ENCODE data around the gene CDH8. TPM values are rescaled to one million over a fixed set of nuclear protein-coding genes. Genes with fewer than 3 reads are reported as not detected.

CDH8 gene
- total RNA-seq, 2 experiments from 2014 or later = not detected

DNA sequence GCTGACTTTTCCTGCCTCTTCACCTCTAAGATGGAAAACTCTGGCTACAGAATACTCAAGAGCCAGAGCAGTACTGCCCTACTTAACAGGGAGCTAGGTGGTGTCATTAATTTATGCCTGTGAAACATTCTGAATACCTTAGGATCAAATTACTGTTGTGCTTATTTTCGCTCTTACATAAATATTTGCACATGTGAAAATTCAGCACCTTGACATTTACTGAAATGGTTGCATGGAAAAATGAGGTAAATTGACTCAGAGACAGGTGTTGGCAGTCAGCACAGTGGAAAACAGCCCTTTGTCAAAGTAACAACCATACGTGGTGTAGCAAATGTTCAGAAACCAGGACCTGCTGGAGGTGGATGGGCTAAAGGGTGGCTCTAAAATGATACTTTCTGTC is 193.6 kb downstream of the CDH8 start:
- POLR2A ChIA-PET = no interaction called here
- H3K4me3 Mint-ChIP-seq = no peak overlapping the region
- no peaks in the 10 kb centered on the region for H3K27me3 Mint-ChIP-seq
- no peaks in the 10 kb centered on the region for H3K4me1 Mint-ChIP-seq
- no peaks in the 10 kb centered on the region for H3K36me3 Mint-ChIP-seq (ENCODE audit: low read depth)
- DNase-seq = no peak
- H3K9me3 Mint-ChIP-seq = peaks cover 3% of the 10 kb centered on the region
- no peak overlapping the region for H3K27ac Mint-ChIP-seq
- CTCF ChIA-PET = no interaction called here

- no peaks in the 10 kb centered on the region for H3K4me1 Mint-ChIP-seq
- POLR2A ChIA-PET = no interaction called here
- no peak overlapping the region for H3K4me3 Mint-ChIP-seq
- DNase-seq = no peak
- H3K27me3 Mint-ChIP-seq = no peaks in the 10 kb centered on the region
- no peak overlapping the region for H3K27ac Mint-ChIP-seq
- no peaks in the 10 kb centered on the region for H3K36me3 Mint-ChIP-seq (ENCODE audit: low read depth)
- peaks cover 9% of the 10 kb centered on the region for H3K9me3 Mint-ChIP-seq
- CTCF ChIA-PET = no interaction called here
Measured at GRCh38 chr16:61836804-61837393, 199.3 kb downstream of the CDH8 start.

DNA sequence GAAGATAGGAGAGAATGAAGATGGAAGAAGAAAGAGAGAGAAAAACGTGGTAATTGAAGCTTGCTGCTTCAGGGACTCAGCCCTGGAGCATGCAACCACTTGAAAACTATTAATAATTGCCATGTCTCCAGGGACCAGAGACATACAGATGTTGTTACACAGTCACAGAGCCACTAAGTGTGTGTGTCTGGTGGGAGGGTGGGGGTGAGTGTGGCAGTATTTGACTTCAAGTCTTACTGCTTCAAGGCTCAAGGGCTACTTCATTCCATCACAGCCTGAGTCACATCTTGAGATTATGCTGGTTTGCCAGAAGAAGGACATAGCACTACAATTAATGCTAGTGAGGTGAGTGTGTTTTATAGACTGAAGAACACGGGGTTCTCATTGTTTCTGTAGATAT is 202.2 kb downstream of the CDH8 start:
- H3K4me3 Mint-ChIP-seq = no peak overlapping the region
- ChIA-PET POLR2A (no interaction called here), CTCF (no interaction called here)
- DNase-seq = no peak
- no peaks in the 10 kb centered on the region for H3K4me1 Mint-ChIP-seq
- peaks cover 11% of the 10 kb centered on the region for H3K9me3 Mint-ChIP-seq
- no peaks in the 10 kb centered on the region for H3K27me3 Mint-ChIP-seq
- H3K27ac Mint-ChIP-seq = no peak overlapping the region
- H3K36me3 Mint-ChIP-seq (ENCODE audit: low read depth) = no peaks in the 10 kb centered on the region

DNA sequence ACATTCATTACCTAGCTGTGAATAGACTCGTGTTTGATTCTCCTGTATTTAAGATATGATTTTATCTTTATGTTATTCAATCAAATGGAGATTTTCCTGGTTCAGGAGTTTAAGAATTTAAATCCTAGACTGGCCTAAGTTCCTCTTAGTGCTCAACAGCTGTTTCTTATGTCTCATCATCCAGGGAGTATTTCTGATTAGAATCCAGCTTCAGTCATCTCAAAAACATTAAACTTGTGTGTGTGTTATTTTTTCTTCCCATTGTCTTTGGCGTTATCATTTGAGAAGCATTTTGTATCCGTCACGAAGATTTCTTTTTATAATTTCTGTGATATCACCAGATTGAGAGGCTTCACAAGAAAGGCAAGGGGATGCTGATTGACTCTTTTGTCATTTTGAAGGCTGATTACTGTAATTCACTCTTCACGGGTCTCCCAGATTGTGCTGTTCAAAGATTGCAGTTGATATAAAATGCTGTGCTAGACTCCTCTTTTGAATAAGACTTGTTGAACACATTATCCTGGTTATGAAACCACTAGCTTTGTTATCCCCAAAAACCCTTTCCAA is 204.8 kb downstream of the CDH8 start:
- Mint-ChIP-seq H3K27me3 (no peaks in the 10 kb centered on the region), H3K36me3 (ENCODE audit: low read depth) (no peaks in the 10 kb centered on the region), H3K9me3 (peaks cover 15% of the 10 kb centered on the region), H3K4me1 (no peaks in the 10 kb centered on the region), H3K27ac (no peak overlapping the region), H3K4me3 (no peak overlapping the region)
- ChIA-PET CTCF (no interaction called here), POLR2A (no interaction called here)
- no peak for DNase-seq

DNA sequence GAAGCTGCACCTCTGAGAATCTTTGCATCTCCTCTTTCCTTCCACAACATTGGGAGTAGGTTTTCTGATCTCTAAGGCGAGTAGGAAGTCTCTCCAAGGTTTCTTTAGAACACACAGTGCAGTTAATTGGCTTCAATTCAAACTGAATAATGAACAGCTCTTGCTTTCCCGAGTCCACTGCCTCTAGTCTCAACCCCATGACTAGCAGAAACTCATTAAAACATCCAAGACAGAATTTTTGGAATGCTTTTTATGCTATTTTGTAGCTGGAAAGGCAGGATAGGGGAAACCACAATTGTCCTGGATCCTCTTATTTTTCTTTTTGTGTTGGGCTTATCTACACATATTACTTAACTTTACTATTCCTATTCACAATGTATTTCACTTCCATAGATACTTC is 206.6 kb downstream of the CDH8 start:
- H3K9me3 Mint-ChIP-seq = peaks cover 12% of the 10 kb centered on the region
- CTCF ChIA-PET = no interaction called here
- POLR2A ChIA-PET = no interaction called here

DNA sequence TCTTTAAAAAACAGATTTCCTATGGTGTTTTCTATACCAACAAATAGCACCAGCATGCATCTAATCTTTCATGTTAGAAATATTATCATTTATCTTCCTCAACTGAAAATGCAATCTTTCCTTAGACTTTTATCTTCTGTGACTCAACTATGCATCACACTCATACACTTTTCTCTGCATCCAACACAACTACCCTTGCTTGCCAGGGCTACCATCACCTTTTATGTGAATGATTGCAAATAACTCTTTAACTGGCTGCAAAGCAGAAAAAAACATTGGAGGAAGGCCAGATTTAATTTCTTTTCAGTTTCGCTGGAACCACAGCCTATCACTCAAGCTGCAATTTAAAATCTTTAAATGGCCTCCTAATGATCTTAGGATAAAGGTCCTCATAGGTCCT is 212.9 kb downstream of the CDH8 start:
- H3K36me3 Mint-ChIP-seq (ENCODE audit: low read depth) = no peaks in the 10 kb centered on the region
- POLR2A ChIA-PET = no interaction called here
- CTCF ChIA-PET = no interaction called here
- no peaks in the 10 kb centered on the region for H3K4me1 Mint-ChIP-seq
- no peak for DNase-seq
- peaks cover 8% of the 10 kb centered on the region for H3K9me3 Mint-ChIP-seq
- H3K4me3 Mint-ChIP-seq = no peak overlapping the region
- no peak overlapping the region for H3K27ac Mint-ChIP-seq
- H3K27me3 Mint-ChIP-seq = no peaks in the 10 kb centered on the region

More for the DNA sequence above, 206.6 kb downstream of the CDH8 start:
- Mint-ChIP-seq H3K27ac (no peak overlapping the region), H3K27me3 (no peaks in the 10 kb centered on the region), H3K4me3 (no peak overlapping the region), H3K4me1 (no peaks in the 10 kb centered on the region), H3K36me3 (ENCODE audit: low read depth) (no peaks in the 10 kb centered on the region)
- DNase-seq = no peak

- H3K4me3 Mint-ChIP-seq = no peak overlapping the region
- POLR2A ChIA-PET = no interaction called here
- H3K27me3 Mint-ChIP-seq = no peaks in the 10 kb centered on the region
- peaks cover 5% of the 10 kb centered on the region for H3K9me3 Mint-ChIP-seq
- CTCF ChIA-PET = no interaction called here
- H3K36me3 Mint-ChIP-seq (ENCODE audit: low read depth) = no peaks in the 10 kb centered on the region
- no peak for DNase-seq
- H3K27ac Mint-ChIP-seq = no peak overlapping the region
- no peaks in the 10 kb centered on the region for H3K4me1 Mint-ChIP-seq
Measured at GRCh38 chr16:61820820-61821219, 215.4 kb downstream of the CDH8 start.

- Mint-ChIP-seq H3K4me1 (no peaks in the 10 kb centered on the region), H3K27ac (no peak overlapping the region), H3K27me3 (no peaks in the 10 kb centered on the region), H3K36me3 (ENCODE audit: low read depth) (no peaks in the 10 kb centered on the region), H3K9me3 (peaks cover 5% of the 10 kb centered on the region), H3K4me3 (no peak overlapping the region)
- ChIA-PET POLR2A (no interaction called here), CTCF (no interaction called here)
- DNase-seq = no peak
Measured at GRCh38 chr16:61820398-61820797, 215.8 kb downstream of the CDH8 start.

GRCh38 chr16:61818850-61819249 is 217.4 kb downstream of the CDH8 start:
- Mint-ChIP-seq H3K36me3 (ENCODE audit: low read depth) (no peaks in the 10 kb centered on the region), H3K4me1 (no peaks in the 10 kb centered on the region), H3K27ac (no peak overlapping the region), H3K27me3 (no peaks in the 10 kb centered on the region), H3K4me3 (no peak overlapping the region), H3K9me3 (peaks cover 5% of the 10 kb centered on the region)
- ChIA-PET CTCF (no interaction called here), POLR2A (no interaction called here)
- DNase-seq = no peak

DNA sequence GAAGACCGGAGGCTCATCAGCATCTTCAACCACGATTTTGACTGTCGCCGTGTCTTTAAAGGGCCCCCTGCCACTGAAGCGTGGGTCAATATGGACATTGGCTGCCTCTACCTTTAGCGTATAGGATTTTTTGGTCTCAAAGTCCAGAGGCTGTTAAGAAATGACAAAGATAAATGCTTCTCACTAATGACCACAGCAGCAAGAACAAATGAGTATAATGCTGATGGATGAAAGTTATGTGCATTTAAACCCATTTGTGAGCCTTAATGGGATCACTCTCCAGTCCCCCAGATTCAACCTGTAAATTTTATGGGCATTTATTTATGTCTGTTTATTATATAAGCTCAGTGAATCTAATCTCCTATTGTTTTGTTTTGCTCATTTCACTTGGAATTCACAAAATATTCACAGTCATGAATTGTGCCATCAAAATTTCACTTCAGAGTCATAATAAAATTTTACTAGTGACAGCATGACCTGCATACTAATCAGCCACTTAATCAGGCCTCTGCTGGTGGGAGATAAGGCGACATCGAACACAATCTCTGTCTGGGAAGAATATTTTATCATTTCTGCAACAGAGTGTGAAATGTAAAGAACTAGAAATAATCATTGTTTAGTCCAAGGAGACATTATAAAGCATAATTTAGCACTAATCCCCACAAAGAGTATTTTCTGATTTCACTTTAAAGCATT is 218.5 kb downstream of the CDH8 start:
- no peaks in the 10 kb centered on the region for H3K4me1 Mint-ChIP-seq
- no peaks in the 10 kb centered on the region for H3K36me3 Mint-ChIP-seq (ENCODE audit: low read depth)
- no peak for DNase-seq
- H3K27me3 Mint-ChIP-seq = no peaks in the 10 kb centered on the region
- no peak overlapping the region for H3K27ac Mint-ChIP-seq
- H3K4me3 Mint-ChIP-seq = no peak overlapping the region
- POLR2A ChIA-PET = no interaction called here
- CTCF ChIA-PET = no interaction called here
- peaks cover 2% of the 10 kb centered on the region for H3K9me3 Mint-ChIP-seq

GRCh38 chr16:61814726-61815347 is 221.4 kb downstream of the CDH8 start:
- Mint-ChIP-seq H3K36me3 (ENCODE audit: low read depth) (no peaks in the 10 kb centered on the region), H3K4me1 (no peaks in the 10 kb centered on the region), H3K27me3 (no peaks in the 10 kb centered on the region), H3K4me3 (no peak overlapping the region), H3K27ac (no peak overlapping the region), H3K9me3 (peaks cover 2% of the 10 kb centered on the region)
- no peak for DNase-seq
- POLR2A ChIA-PET = no interaction called here
- CTCF ChIA-PET = no interaction called here

DNA sequence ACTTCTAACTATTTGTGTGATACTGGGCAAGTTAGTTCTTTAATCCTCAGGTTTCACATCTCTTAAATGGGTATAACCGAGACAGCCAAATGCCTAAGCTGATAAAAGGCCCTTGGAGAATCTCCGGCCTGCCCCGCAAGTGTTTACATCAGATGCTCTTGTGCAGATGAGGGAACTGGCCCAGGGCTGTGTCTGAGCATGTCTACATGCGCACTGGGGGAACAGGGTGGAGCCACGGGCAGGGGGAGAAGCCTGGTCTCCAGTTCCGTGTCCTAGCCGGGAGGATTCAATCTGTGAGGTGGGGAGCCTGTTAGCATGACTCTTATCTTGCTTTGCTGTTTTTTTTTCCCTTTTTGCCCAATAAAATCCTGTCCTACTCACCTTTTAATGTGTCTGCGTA is 222.9 kb downstream of the CDH8 start:
- Mint-ChIP-seq H3K4me3 (no peak overlapping the region), H3K4me1 (no peaks in the 10 kb centered on the region), H3K9me3 (peaks cover 2% of the 10 kb centered on the region), H3K36me3 (ENCODE audit: low read depth) (no peaks in the 10 kb centered on the region), H3K27me3 (no peaks in the 10 kb centered on the region), H3K27ac (no peak overlapping the region)
- ChIA-PET POLR2A (no interaction called here), CTCF (no interaction called here)
- no peak for DNase-seq

GRCh38 chr16:61812251-61812650 is 224.0 kb downstream of the CDH8 start:
- H3K36me3 Mint-ChIP-seq (ENCODE audit: low read depth) = no peaks in the 10 kb centered on the region
- no peak for DNase-seq
- no peaks in the 10 kb centered on the region for H3K4me1 Mint-ChIP-seq
- H3K4me3 Mint-ChIP-seq = no peak overlapping the region
- CTCF ChIA-PET = no interaction called here
- H3K27ac Mint-ChIP-seq = no peak overlapping the region
- POLR2A ChIA-PET = no interaction called here
- H3K9me3 Mint-ChIP-seq = peaks cover 4% of the 10 kb centered on the region
- no peaks in the 10 kb centered on the region for H3K27me3 Mint-ChIP-seq

DNA sequence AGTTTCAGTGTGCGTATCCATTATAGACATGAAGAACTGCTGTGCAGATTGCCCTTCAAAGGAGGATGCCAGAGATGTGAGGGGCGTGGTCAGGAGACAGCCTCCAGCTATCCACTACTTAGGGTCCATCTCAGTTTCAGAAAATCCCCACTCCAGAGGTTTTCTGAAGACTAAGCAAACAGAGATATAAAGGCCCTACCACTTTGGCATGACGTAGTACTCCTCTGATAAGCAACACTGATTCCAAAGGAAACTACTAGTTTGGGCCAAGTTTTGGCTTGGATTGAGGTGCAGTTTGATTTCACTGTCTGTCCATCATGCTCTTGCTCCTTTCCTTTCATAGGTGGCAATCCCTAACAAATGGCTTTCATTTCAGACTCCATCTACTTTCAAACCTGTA is 228.7 kb downstream of the CDH8 start:
- ChIA-PET POLR2A (no interaction called here), CTCF (no interaction called here)
- H3K27me3 Mint-ChIP-seq = no peaks in the 10 kb centered on the region
- no peak for DNase-seq
- no peak overlapping the region for H3K27ac Mint-ChIP-seq
- peaks cover 2% of the 10 kb centered on the region for H3K9me3 Mint-ChIP-seq
- no peaks in the 10 kb centered on the region for H3K36me3 Mint-ChIP-seq (ENCODE audit: low read depth)
- no peak overlapping the region for H3K4me3 Mint-ChIP-seq
- no peaks in the 10 kb centered on the region for H3K4me1 Mint-ChIP-seq
